ENCODE data around the gene TAS1R1. TPM values are rescaled to one million over a fixed set of nuclear protein-coding genes. Genes with fewer than 3 reads are reported as not detected.

The TAS1R1 gene
- total RNA-seq, 2 donors from 2014 or later = not detected

DNA sequence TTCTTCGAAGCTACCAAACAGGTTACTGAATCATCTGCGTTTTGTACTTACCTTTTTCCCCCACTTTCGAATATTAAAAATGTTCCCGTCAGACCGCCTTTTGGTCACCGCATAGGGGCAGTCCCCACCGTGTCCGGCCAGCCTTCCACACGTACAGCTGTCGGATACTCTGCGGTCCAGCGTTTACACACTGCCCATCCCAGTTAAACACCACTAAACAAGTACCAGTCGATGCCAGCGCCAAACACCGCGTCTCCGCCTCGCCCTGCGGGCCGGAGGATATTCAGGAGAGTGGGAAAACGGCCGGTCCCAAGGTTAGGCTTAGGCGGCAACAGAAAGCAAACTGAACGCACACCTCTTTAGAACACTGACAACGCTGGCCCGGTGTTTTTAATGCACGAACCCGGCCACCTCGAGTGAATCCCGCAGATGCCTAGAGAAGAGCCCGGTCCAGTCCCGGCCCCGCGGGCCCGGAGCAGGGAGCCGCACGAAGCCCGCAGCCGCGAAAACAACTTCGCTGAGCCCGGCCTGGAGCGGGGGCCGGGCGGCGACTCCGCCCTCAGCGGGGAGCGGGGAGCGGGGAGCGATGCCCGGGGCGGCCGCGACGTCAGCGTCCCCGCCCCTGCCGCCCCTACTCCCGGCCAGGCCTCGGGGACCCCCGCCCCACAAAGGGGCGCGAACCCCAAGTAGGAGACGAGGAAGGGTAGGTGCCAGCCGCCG, 57.7 kb downstream of the TAS1R1 start:
- Histone ChIP-seq H3K27ac (peak overlapping the region; percentile 76 to 90 (median 88)), H3K4me1 (peaks cover 23% of the 10 kb centered on the region), H3K36me3 (replicated peaks in 1 of 2; ENCODE audit: insufficient read depth in 1 of 2, low read depth in 2 of 2) (no peaks in the 10 kb centered on the region), H3K9me3 (no peaks in the 10 kb centered on the region), H3K27me3 (no peaks in the 10 kb centered on the region), H3K4me3 (peak overlapping the region; percentile 59 to 71)
- ATAC-seq (peak; percentile 66), DNase-seq (peak; percentile 53 to 59 (median 57))
- intact Hi-C loops (cut with DNase I) = no loop called here
- 0% methylated on average over 16 to 44 of the region's 67 CpGs for WGBS, 2 donors
- peak in 2 of 3 donors; percentile 51 to 61 for TF ChIP-seq POLR2A (IDR thresholded peaks at IDR 0.05)
- TF ChIP-seq, protein P1, sequence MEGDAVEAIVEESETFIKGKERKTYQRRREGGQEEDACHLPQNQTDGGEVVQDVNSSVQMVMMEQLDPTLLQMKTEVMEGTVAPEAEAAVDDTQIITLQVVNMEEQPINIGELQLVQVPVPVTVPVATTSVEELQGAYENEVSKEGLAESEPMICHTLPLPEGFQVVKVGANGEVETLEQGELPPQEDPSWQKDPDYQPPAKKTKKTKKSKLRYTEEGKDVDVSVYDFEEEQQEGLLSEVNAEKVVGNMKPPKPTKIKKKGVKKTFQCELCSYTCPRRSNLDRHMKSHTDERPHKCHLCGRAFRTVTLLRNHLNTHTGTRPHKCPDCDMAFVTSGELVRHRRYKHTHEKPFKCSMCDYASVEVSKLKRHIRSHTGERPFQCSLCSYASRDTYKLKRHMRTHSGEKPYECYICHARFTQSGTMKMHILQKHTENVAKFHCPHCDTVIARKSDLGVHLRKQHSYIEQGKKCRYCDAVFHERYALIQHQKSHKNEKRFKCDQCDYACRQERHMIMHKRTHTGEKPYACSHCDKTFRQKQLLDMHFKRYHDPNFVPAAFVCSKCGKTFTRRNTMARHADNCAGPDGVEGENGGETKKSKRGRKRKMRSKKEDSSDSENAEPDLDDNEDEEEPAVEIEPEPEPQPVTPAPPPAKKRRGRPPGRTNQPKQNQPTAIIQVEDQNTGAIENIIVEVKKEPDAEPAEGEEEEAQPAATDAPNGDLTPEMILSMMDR (IDR thresholded peaks at IDR 0.05) = peak in 2 of 7 experiments; percentile 12 to 22

DNA sequence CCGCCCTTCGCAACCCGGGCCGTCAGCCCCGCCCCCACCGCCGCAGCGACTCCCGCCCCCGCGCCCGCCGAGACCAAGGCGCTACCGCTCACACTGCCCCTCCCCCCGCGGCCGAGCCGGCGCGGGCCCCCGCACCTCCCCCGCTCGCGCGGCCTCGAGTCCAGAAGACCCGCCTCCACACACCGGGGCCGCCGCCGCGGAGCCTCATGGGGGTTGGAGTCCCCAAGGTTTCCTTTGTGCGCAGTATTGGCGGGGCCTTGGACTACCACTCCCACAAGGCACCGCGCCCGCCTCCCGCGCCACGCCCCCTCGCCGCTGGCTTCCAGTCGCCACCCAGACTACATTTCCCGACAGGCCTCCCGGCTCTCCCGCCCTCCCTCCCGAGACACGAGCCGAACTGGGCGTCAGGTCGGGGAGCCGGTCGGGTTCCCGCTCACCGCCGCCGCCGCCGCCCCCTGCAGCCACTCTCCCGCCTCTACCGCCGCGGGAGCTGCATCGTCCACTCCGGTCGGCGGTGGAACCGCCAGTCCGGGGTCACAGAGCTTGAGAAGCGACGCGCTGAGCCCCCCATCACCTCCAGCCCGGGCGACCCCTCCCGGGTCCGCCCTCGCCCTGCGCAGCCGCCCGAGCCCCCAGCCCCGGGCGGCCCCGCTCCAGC, 58.4 kb downstream of the TAS1R1 start, which contains the start of gene PHF13:
TSS of gene PHF13 (plus strand) at position 371 of the 658 bp plus-strand sequence. CDS start 336 bp downstream, outside the sequence.
- intact Hi-C loops (cut with DNase I) = no loop called here
- peak in 2 of 3 donors; percentile 30 to 64 for TF ChIP-seq POLR2A (IDR thresholded peaks at IDR 0.05)
- TF ChIP-seq, protein P1 (IDR thresholded peaks at IDR 0.05) = no peak

DNA sequence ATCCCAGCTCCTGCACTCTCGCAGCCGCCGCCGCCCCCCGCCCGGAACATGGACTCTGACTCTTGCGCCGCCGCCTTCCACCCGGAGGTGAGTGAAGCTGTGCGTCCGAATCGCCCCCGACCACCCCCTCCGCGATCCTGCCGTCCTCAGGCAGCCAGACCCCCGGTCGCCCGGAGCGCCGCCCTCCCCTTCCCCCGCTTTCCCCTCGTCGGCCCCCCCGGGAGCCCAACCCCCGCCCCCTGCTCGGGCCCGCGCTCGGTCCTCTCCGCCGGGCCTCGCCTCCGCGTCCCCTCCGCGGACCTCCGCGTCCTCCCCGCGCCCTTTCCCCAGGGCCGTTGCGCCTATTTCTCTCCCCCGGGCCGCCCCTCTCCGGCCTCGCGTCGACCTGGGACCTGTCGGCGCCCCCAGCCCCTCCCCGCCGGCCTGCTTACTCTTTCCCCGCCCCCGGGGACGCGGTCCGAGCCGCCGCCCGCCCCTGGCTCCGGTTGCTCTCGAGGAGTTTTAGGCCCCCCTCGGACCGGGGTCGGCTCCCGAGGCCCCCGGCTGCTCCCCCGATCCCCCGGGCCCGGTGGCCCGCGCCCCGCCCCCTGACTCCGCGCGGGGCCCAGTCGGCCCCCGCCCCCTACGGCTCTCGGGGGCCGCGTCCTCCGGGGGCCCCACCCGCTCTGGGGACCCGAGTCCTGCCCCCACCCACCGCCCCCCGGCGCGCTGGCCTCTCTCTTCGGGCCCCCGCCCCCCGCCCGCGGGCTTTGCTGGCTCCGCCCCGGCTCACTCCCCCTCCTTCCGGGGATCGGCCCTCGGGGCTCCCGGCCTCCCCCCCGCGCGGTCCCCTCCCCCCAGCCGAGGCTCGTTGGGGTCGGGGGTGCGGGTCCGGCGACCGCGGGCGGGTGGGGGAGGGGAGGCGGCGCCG, 59.2 kb downstream of the TAS1R1 start:
- TF ChIP-seq, protein P1 (IDR thresholded peaks at IDR 0.05) = no peak
- TF ChIP-seq POLR2A (IDR thresholded peaks at IDR 0.05) = no peak
- 0 to 1% methylated on average over 2 to 57 of the region's 117 CpGs for WGBS, 2 donors
- no peaks in the 10 kb centered on the region for H3K27me3 ChIP-seq
- intact Hi-C loops (cut with DNase I) = no loop called here
- peak; percentile 0 for ATAC-seq
- peak overlapping the region; percentile 76 to 88 (median 82) for H3K27ac ChIP-seq
- DNase-seq = peak; percentile 42 to 61 (median 51)
- H3K4me3 ChIP-seq = peak overlapping the region; percentile 52 to 92
- H3K4me1 ChIP-seq = peaks cover 23% of the 10 kb centered on the region
- no peaks in the 10 kb centered on the region for H3K9me3 ChIP-seq
- no peaks in the 10 kb centered on the region for H3K36me3 ChIP-seq (replicated peaks in 1 of 2; ENCODE audit: insufficient read depth in 1 of 2, low read depth in 2 of 2)

More for the DNA sequence above, 58.4 kb downstream of the TAS1R1 start, which contains the start of gene PHF13:
- Histone ChIP-seq H3K4me1 (peaks cover 23% of the 10 kb centered on the region), H3K4me3 (peak within 1 kb of the TSS; percentile 59 to 92), H3K27ac (peak within 1 kb of the TSS; percentile 76 to 90 (median 88)), H3K9me3 (no peaks in the 10 kb centered on the region), H3K36me3 (replicated peaks in 1 of 2; ENCODE audit: insufficient read depth in 1 of 2, low read depth in 2 of 2) (no peaks in the 10 kb centered on the region), H3K27me3 (no peaks in the 10 kb centered on the region)
- ATAC-seq (peak; percentile 95), DNase-seq (peak; percentile 99 to 100 (median 99))
- WGBS, 2 donors = 0% methylated on average over 45 of the region's 84 CpGs; no CpG with 5 or more reads in 1 of the 2 donors

DNA sequence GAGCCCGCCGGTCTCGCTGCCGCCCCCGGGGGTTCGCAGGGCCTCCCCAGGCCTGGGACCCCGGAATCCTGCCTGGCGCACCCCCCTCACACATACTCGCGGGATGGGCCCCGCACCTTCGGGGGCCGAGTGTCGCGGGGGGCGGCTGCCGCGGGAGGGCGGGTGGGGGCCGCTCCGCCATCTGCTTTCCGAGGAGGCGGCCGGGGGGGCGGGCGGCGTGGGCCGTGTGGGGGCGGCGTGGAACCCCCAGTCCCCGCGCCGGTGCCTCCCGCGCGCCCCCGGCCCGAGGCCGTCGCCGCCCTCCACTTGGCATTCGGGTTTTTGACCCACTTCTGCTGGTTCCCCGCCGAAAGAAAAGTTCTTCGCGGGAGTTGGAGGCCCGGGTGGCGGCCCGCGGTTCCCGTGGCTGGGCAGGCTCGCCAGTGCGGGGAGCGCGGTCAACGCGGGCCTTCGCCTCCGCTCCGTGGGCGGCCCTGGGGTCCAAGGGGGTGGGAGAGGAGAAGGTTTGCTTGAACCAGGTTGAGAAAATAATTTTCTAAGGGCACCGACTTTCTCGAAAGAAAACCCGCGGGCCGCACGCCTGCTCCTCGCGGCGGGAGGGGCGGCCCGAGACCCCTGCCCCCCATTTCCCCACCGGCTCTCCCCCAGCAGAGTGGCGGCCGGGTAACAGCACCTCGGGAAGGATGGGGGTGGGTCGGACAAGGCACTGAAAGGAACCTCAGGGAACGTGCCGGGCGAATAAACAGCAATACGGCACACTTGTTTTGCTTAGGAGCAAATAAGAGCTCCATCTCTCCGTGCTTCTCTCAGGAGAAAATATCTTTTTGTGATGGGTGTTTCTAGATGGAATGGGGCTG, 60.0 kb downstream of the TAS1R1 start:
- intact Hi-C loops (cut with DNase I) = no loop called here
- Histone ChIP-seq H3K27ac (peak overlapping the region; percentile 53 to 88 (median 78)), H3K27me3 (no peaks in the 10 kb centered on the region), H3K9me3 (no peaks in the 10 kb centered on the region), H3K36me3 (replicated peaks in 1 of 2; ENCODE audit: insufficient read depth in 1 of 2, low read depth in 2 of 2) (peaks cover 0 to 2% of the 10 kb centered on the region in 2 donors), H3K4me1 (peaks cover 23% of the 10 kb centered on the region), H3K4me3 (peak overlapping the region; percentile 52 to 92)
- whole genome bisulfite sequencing, 2 donors = 2 to 4% methylated on average over 29 to 69 of the region's 82 CpGs
- TF ChIP-seq POLR2A (IDR thresholded peaks at IDR 0.05) = no peak
- TF ChIP-seq, protein P1 (IDR thresholded peaks at IDR 0.05) = no peak
- ATAC-seq = no peak
- DNase-seq = peak in 1 of 4 donors; percentile 35

Measured in body of pancreas (tissue), 4 donors.